ENCODE data around the gene PKP4. TPM values are rescaled to one million over a fixed set of nuclear protein-coding genes. Genes with fewer than 3 reads are reported as not detected.
A peak's percentile ranks its signal among the peaks of the same experiment; 100 is the strongest.

The PKP4 gene
- total and polyA plus RNA-seq, 12 donors, result 17.9 to 59.0 (median 45.2) TPM

DNA sequence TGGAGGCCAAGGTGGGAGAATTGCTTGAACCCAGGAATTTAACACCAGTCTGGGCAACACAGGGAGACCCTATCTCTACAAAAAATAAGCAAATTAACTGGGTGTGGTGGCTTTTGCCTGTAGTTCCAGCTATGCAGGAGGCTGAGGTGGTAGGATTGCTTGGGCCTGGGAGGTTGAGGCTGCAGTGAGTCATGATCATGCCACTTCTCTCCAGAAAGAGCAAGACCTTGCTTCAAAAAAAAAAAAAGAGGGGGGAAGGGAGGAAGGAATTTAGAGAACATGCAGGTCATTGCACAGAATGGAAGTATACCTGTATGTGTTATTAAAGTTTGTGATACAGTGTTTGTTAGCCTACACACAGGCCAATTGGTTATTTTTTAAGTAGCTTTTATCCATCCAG lies 25.8 kb downstream of the PKP4 start:
- no peak for DNase-seq
- Histone ChIP-seq H3K27ac (no peak overlapping the region), H3K27me3 (no peaks in the 10 kb centered on the region), H3K36me3 (no peaks in the 10 kb centered on the region), H3K4me3 (no peak overlapping the region), H3K4me1 (peaks cover 0 to 58% (median 39%) of the 10 kb centered on the region in 9 donors), H3K9me3 (no peaks in the 10 kb centered on the region)
- ATAC-seq, result no peak
- intact Hi-C loops (cut with DNase I), result no loop called here
- TF ChIP-seq, protein P1, sequence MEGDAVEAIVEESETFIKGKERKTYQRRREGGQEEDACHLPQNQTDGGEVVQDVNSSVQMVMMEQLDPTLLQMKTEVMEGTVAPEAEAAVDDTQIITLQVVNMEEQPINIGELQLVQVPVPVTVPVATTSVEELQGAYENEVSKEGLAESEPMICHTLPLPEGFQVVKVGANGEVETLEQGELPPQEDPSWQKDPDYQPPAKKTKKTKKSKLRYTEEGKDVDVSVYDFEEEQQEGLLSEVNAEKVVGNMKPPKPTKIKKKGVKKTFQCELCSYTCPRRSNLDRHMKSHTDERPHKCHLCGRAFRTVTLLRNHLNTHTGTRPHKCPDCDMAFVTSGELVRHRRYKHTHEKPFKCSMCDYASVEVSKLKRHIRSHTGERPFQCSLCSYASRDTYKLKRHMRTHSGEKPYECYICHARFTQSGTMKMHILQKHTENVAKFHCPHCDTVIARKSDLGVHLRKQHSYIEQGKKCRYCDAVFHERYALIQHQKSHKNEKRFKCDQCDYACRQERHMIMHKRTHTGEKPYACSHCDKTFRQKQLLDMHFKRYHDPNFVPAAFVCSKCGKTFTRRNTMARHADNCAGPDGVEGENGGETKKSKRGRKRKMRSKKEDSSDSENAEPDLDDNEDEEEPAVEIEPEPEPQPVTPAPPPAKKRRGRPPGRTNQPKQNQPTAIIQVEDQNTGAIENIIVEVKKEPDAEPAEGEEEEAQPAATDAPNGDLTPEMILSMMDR (IDR thresholded peaks at IDR 0.05), result no peak

DNA sequence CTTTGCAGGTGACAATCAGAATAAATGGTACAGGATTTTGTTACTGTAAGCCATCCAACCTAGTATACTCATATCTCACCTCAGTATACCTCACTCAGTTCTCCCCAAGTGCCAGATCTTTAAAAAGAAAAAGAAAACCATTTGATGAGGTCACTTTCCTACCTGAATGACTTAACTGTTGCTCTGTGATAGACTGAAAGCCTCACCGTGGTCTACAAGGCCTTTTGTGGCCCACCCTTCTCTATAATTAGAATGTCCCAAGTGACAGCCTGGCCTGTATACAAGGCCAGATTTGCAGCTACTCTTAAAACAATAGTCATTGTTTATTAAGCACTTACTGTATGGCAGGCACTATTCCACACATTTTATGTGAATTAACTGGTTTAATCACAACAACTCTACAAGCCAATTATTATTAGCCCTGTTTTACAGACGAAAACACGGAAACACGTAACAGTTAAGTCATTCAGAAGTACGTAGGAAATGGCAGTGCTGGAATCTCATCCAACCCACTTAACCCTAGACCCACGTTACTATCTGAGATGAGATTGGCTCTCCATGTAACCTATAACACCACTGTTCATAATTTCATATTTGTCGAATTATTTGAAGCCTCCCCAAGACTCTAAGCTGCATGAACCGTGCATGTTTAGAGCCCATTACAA lies 28.3 kb downstream of the PKP4 start:
- peak overlapping the region in 7 of 10 donors; percentile 20 to 56 (median 43) for H3K27ac ChIP-seq
- no peak overlapping the region for H3K4me3 ChIP-seq
- ATAC-seq (peak in 7 of 8 donors; percentile 37 to 85 (median 69)), DNase-seq (no peak)
- 56% methylated on average over 8 of the region's 8 CpGs for WGBS, 2 donors
- H3K4me1 ChIP-seq, result peaks cover 0 to 58% (median 45%) of the 10 kb centered on the region in 9 donors
- intact Hi-C loops (cut with DNase I), result no loop called here
- H3K9me3 ChIP-seq, result no peaks in the 10 kb centered on the region
- no peaks in the 10 kb centered on the region for H3K36me3 ChIP-seq
- no peaks in the 10 kb centered on the region for H3K27me3 ChIP-seq
- TF ChIP-seq, protein P1 (IDR thresholded peaks at IDR 0.05), result no peak

DNA sequence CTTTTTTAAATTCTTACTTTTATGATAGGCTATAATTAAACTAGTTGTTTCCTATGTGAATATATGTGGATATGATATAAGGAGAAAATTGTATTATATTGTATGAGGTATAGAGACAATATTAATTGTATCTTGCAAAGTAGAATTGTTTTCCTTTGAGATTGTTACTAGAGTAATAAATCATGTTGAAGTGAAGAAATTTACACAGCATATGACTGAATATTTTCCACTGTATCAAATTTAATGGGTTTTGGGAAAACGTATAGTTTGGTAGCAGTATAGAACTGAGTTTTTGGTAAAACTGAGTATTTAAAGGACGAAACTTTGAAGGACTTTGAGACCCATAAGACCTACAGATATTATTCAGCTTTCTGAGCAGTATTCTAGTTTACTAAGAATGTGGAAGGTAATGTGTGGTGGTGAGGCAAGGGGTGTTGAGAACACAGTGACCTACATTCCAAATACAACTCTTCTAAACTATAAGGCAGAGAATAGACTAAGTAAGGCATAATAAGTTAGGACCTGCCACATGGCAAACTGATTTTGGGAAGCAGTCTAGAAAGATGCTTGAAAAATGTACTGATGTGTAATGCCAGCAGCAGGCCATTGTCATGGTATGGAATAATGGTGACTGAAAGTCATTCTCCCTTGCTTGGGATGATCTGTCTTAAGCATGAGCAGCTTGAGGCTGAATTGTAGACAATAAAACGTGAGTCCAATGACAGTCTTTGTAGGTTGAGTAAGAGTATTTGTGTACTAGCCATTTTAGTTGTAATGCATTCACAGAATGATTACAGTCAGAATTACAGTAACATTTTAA lies 29.6 kb downstream of the PKP4 start:
- WGBS, 2 donors, result 80 to 82% methylated on average over 3 of the region's 3 CpGs
- H3K4me1 ChIP-seq, result peaks cover 0 to 68% (median 51%) of the 10 kb centered on the region in 9 donors

DNA sequence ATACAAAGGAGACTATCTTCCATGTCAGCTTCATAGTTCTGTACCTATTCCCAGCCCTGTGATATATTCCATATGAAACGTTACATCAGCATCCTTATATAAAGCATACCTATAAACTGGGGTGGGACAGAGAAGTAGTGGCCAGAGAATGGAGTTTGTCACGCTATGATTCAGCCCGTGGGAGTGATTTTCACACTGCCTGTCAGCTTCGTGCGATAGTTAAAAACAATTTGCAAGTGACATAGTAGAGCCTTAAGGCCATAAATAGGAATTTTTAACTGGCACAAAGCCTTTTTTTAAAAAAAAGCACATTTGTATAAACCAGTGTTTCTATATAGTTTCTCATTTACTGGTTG lies 30.2 kb downstream of the PKP4 start:
- H3K27me3 ChIP-seq, result no peaks in the 10 kb centered on the region
- peak overlapping the region in 1 of 10 donors; percentile 19 for H3K27ac ChIP-seq
- DNase-seq, result no peak
- peaks cover 0 to 68% (median 51%) of the 10 kb centered on the region in 9 donors for H3K4me1 ChIP-seq
- 45 to 51% methylated on average over 5 of the region's 5 CpGs for WGBS, 2 donors
- TF ChIP-seq, protein P1 (IDR thresholded peaks at IDR 0.05), result no peak
- no peak overlapping the region for H3K4me3 ChIP-seq
- no peaks in the 10 kb centered on the region for H3K36me3 ChIP-seq
- intact Hi-C loops (cut with DNase I), result no loop called here
- no peaks in the 10 kb centered on the region for H3K9me3 ChIP-seq
- no peak for ATAC-seq

More for the DNA sequence above, 29.6 kb downstream of the PKP4 start:
- Histone ChIP-seq H3K36me3 (no peaks in the 10 kb centered on the region), H3K4me3 (no peak overlapping the region), H3K27ac (peak overlapping the region in 1 of 10 donors; percentile 19), H3K27me3 (no peaks in the 10 kb centered on the region), H3K9me3 (no peaks in the 10 kb centered on the region)
- TF ChIP-seq, protein P1 (IDR thresholded peaks at IDR 0.05), result no peak
- intact Hi-C loops (cut with DNase I), result no loop called here
- DNase-seq (no peak), ATAC-seq (no peak)

Data from heart right ventricle (tissue), 16 donors.